Measurements from ENCODE around the gene RPS4Y1.

The RPS4Y1 gene

GRCh38 chrY:2835230-2835629, 6.2 kb upstream of the RPS4Y1 start:
- ChIA-PET CTCF (no interaction called here), POLR2A (no interaction called here)
- no peak for DNase-seq (ENCODE audit: extremely low spot score)
- TF ChIP-seq CTCF (IDR thresholded peaks at IDR 0.05; ENCODE audit: control extremely low read depth, extremely low read depth, low read depth, missing control alignments) = no peak

GRCh38 chrY:2837078-2837477, 4.3 kb upstream of the RPS4Y1 start:
- ChIA-PET CTCF (no interaction called here), POLR2A (no interaction called here)
- no peak for TF ChIP-seq CTCF (IDR thresholded peaks at IDR 0.05; ENCODE audit: control extremely low read depth, extremely low read depth, low read depth, missing control alignments)
- no peak for DNase-seq (ENCODE audit: extremely low spot score)

DNA sequence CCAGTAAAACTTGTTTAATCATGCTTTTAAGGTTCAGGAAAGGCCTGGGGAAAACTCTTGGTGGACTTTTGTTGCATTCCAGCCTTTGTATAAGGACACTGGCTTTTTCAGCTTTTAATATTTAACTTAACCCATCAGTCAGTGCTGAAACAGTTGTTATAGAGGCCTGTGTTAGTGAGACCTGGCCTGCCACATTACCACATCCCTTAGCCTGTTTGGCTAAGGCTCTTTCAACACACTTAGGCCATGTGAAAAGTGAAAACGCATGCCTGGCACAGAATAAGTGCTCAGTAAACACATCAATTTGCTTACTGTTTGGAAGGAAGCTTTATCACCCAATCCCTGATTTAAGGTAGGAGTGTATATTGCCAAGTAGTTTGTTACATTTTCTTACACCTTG, 3.5 kb upstream of the RPS4Y1 start:
- CTCF ChIA-PET = no interaction called here

GRCh38 chrY:2846791-2847190, 5.4 kb downstream of the RPS4Y1 start:
- ChIA-PET POLR2A (no interaction called here), CTCF (no interaction called here)
- no peak for TF ChIP-seq CTCF (IDR thresholded peaks at IDR 0.05; ENCODE audit: control extremely low read depth, extremely low read depth, low read depth, missing control alignments)
- no peak for DNase-seq (ENCODE audit: extremely low spot score)

More for the DNA sequence above, 3.5 kb upstream of the RPS4Y1 start:
- POLR2A ChIA-PET = no interaction called here
- TF ChIP-seq CTCF (IDR thresholded peaks at IDR 0.05; ENCODE audit: control extremely low read depth, extremely low read depth, low read depth, missing control alignments) = no peak
- DNase-seq (ENCODE audit: extremely low spot score) = no peak

DNA sequence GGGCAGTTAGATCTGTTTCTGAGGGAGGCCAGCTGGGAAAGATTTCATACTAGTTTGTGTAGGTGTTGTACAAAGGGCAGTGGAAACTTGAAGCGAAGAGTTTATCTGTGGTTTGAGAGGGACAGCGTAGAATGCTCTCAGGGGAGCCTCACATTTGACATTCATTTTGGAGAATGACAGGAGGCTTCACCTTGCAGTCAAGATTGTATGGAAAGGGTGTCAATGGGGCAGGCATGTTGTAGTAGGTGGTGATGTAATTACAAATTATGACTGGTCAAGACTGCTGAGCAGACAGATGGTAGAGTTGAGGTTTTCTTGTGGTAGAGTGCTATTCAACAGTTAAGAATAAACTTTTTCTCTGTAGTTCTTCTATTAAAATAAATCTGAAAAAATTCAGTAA, 7.0 kb downstream of the RPS4Y1 start:
- TF ChIP-seq CTCF (IDR thresholded peaks at IDR 0.05; ENCODE audit: control extremely low read depth, extremely low read depth, low read depth, missing control alignments) = no peak
- DNase-seq (ENCODE audit: extremely low spot score) = no peak
- ChIA-PET CTCF (no interaction called here), POLR2A (no interaction called here)

DNA sequence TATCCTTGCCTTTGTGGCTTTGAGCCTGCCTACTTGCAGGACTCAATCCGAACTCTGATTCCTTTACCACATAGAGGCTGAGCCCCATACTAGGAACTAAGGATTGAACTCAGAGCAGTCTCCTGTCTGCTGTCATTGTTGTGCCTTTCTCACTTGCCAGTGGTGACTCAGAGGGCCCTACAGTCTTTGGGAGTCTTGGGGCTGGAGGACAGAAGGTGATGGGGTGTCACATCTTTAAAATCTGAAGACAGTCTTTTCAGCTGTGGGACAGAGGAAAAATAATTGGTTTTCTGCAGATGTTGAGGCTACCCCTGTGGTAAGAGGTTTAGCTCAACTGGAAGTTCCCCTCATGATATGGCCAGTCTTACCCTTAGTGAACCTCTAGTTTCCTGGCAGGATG, 8.0 kb downstream of the RPS4Y1 start:
- ChIA-PET CTCF (interaction anchor here (1.4 kb wide), 1 partner anchor 9 kb away, joined by 4 read pairs; no protein-coding TSS in a partner anchor), POLR2A (no interaction called here)
- DNase-seq (ENCODE audit: extremely low spot score) = no peak
- TF ChIP-seq CTCF (IDR thresholded peaks at IDR 0.05; ENCODE audit: control extremely low read depth, extremely low read depth, low read depth, missing control alignments) = no peak

DNA sequence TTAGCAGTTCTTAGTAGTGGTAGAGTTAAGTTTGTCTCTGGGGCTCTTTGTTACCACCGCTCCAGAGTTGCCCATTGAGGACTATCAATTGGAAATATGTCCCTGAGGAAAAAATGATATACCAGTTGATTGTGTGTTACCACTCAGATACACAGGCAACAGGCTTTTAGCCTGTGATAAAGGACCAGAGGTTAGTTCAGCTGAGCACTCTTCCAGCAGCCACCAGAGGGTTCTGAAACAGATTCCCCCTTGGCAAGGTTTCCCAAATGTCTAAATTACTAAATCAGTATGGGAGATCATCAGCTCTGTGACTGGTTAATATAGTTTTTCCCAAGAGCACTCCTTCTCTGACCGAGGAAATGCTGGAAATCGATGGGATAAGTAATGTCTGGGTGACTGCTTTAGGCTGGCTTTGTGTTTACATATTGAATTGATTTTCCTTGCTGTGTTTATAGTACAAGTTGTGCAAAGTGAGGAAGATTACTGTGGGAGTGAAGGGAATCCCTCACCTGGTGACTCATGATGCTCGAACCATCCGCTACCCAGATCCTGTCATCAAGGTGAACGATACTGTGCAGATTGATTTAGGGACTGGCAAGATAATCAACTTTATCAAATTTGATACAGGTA, 12.9 kb downstream of the RPS4Y1 start:
- ChIA-PET CTCF (no interaction called here), POLR2A (no interaction called here)
- no peak for DNase-seq (ENCODE audit: extremely low spot score)
- no peak for TF ChIP-seq CTCF (IDR thresholded peaks at IDR 0.05; ENCODE audit: control extremely low read depth, extremely low read depth, low read depth, missing control alignments)
